ENCODE data around the gene PRMT7.

The PRMT7 gene

GRCh38 chr16:68377667-68378393 lies 67.0 kb downstream of the PRMT7 start:
- no peak for TF ChIP-seq CTCF (IDR thresholded peaks at IDR 0.05; ENCODE audit: insufficient read depth, low read depth, low read length, missing control alignments)
- no peak for DNase-seq (ENCODE audit: low read depth)
- H3K4me3 ChIP-seq (ENCODE audit: low read depth, low read length): no peak overlapping the region

GRCh38 chr16:68378436-68379415 lies 67.9 kb downstream of the PRMT7 start:
- no peak overlapping the region for H3K4me3 ChIP-seq (ENCODE audit: low read depth, low read length)
- TF ChIP-seq CTCF (IDR thresholded peaks at IDR 0.05; ENCODE audit: insufficient read depth, low read depth, low read length, missing control alignments): no peak
- no peak for DNase-seq (ENCODE audit: low read depth)

- TF ChIP-seq CTCF (IDR thresholded peaks at IDR 0.05; ENCODE audit: insufficient read depth, low read depth, low read length, missing control alignments): no peak
- DNase-seq (ENCODE audit: low read depth): no peak
- H3K4me3 ChIP-seq (ENCODE audit: low read depth, low read length): no peak overlapping the region
Measured at GRCh38 chr16:68379472-68380347, 68.9 kb downstream of the PRMT7 start.

- no peak overlapping the region for H3K4me3 ChIP-seq (ENCODE audit: low read depth, low read length)
Measured at GRCh38 chr16:68380348-68380670, 69.5 kb downstream of the PRMT7 start.

GRCh38 chr16:68380676-68381362 lies 70.0 kb downstream of the PRMT7 start:
- DNase-seq (ENCODE audit: low read depth): no peak
- no peak for TF ChIP-seq CTCF (IDR thresholded peaks at IDR 0.05; ENCODE audit: insufficient read depth, low read depth, low read length, missing control alignments)
- H3K4me3 ChIP-seq (ENCODE audit: low read depth, low read length): no peak overlapping the region

More at GRCh38 chr16:68380348-68380670, 69.5 kb downstream of the PRMT7 start:
- no peak for DNase-seq (ENCODE audit: low read depth)
- TF ChIP-seq CTCF (IDR thresholded peaks at IDR 0.05; ENCODE audit: insufficient read depth, low read depth, low read length, missing control alignments): no peak

- no peak overlapping the region for H3K4me3 ChIP-seq (ENCODE audit: low read depth, low read length)
- no peak for TF ChIP-seq CTCF (IDR thresholded peaks at IDR 0.05; ENCODE audit: insufficient read depth, low read depth, low read length, missing control alignments)
- no peak for DNase-seq (ENCODE audit: low read depth)
Measured at GRCh38 chr16:68381363-68381724, 70.5 kb downstream of the PRMT7 start.

Data from GM12865 (cell line).